ENCODE data around the gene UQCC2.

Gene UQCC2

DNA sequence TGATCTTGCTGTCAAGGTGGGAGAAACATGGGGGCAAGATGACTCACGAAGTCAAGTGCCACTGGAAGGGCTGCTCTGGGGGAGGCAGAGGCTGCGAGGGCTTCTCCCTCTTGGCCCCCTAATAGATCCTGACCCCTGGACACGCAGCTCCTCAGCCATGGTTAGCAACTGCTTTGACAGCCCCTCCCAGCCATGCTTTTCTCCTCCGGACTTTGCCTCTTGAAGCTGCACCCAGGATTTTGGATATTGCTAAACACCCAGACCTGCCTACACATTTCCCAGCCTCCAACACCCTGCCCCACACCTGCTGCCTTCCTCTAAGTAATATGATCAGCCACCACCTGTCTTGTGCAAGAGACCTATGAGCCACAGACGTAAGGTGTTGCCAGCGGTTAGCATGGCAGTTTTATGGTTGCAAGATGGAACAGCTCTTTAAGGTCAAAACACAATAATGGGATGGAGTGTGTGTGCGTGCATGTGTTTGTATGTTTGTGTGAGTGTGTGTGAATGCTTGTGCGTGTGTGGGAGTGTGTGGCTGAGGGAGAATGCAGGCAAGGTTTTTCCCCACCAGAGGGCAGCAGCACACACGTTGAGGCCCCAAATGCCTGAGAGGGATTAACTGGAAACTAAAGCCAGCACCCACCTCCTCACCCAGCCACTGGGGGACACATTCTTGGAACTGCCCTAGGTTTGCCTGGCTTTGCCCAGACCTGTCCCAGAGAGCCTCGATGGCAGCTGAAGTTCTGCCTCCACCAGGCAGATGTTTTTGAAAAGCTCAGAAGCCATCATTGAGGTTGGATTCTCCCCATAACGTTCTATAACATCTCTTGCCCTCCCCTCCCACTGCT lies 32.7 kb upstream of the UQCC2 start:
- DNase-seq (ENCODE audit: low spot score): peak; percentile 91

DNA sequence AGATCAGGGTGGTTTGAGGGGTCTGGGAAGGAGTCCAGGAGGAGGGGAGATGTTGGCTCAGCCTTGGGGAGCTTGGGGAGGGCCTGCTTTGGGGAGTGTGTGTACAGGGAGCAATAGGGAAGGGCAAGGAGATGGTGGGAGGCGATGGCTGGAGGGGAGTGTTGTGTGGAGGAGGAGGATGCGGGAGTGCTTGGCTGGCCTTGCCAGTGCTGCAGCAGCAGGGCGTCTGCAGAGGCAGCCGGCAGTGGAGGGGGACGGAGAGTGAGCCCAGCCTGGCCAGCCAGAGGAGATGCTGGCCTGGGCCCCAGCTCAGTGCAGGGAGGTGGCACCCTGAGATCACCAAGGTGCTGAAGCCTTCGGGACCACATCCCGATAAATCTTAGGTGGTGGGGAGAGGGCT lies 31.3 kb upstream of the UQCC2 start:
- no peak for DNase-seq (ENCODE audit: low spot score)

DNA sequence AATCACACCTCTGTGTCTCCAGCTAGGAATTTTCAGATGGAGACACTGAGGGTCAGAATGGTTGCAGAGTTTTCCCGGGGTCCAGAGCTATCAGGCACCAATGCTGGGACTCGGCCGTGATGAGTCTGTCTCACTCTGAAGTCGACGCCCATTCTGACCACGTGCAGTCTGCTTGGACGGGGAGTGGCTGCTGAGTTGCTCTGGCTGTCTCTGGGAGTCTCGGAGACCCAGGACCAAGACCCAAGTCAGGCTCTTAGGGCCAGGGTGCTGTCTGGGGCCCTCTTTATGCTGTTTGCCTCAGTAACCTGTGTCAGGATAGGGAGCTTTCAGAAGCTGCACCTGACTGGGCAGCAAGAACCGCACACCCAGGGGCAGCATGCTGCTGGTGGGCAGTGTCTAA lies 30.6 kb upstream of the UQCC2 start:
- DNase-seq (ENCODE audit: low spot score): peak; percentile 37

DNA sequence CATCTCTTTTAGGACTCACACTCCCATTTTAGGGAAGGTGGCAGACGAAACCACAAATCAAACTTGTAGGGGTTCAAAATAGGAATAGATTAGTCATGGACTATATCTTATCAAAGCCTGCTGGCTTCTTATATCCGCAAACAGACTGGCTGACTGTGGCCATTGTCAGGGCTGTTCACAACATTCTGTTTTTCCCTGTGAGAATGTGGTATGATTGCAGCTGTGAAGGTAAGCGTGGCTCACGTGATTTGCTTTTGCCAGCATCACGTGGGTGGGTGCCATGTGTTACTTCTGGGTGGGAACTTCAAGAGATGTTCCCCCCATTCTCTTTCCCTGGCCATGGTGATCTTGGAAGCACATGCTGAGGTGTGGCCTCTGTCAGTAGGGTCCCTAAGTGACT lies 29.3 kb upstream of the UQCC2 start:
- no peak for DNase-seq (ENCODE audit: low spot score)

DNA sequence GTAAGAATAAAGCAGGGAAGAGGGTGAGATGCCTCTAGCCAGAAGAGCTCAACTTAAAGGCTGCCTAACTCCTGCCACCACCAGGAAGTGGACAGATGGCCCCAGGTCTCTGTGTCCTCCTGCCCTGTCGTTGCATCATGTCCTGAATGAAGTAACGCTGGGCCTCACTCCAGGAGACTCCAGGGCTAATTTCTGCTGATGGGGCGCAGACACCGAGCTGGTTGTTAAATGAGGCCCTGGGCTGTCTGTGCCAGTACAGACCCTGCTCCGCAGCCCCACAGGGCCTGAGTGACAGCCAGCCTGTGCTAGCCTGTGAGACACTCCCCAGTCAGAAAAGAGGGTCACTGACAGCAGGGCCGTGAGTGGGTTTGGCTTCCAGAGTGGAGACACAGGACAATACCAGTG lies 28.7 kb upstream of the UQCC2 start:
- DNase-seq (ENCODE audit: low spot score): no peak

DNA sequence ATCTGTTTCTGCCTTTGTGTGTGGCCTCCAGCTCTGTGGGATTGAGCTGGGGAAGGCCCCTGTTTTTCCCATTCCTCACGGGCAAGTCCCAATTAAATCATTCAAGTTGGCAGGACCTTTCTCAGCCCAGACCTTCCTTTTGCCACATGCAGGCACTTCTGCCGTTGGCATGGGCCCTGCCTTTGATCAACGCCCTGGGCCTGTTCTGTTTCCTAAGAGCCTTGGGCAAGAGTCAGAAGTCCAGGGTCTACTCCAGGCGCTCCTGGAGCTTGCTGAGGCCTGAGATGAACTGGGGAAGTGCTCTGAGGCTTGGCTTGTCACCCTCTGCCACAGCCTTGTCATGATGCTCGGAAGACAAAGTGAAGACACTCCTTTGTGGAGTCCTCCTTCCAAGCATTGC lies 28.1 kb upstream of the UQCC2 start:
- no peak for DNase-seq (ENCODE audit: low spot score)

DNA sequence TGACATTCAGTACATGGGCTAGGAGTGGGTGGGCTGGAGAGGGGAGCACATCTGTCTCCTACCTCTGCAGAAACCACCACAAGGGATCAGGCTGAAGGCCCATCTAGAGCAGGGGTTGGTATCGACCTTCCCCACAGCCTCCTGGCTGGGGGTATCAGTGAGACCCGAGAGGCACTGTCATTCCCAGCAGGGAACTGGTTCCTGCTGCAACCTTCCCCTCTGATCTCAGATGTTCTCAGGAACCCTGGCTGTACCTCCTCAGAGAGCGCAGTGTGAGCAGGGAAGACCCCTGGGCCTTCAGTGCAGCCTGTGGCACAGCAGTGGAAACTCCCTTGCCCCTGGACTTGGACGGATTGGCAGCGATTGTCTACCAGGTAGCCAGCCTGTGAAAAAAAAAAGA lies 27.4 kb upstream of the UQCC2 start:
- DNase-seq (ENCODE audit: low spot score): no peak

DNA sequence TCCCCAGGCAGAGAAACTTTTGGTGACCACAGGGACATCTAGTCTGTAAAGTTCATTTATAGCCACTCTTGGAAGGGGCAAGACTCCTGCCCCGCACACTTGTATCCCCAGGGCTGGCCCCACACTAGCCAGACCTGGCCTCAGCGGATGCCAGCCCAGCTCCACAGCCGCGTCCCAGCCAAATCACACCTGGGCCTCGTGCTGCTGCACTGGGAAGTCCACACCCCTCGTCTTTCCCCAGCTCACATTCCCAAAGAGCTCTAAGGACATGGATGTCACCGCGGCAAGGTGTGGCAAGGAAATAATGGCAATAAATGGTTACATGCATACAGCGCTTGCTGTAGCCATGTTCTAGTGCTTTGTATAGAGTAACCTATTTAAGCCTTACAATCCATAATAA lies 26.7 kb upstream of the UQCC2 start:
- DNase-seq (ENCODE audit: low spot score): no peak

DNA sequence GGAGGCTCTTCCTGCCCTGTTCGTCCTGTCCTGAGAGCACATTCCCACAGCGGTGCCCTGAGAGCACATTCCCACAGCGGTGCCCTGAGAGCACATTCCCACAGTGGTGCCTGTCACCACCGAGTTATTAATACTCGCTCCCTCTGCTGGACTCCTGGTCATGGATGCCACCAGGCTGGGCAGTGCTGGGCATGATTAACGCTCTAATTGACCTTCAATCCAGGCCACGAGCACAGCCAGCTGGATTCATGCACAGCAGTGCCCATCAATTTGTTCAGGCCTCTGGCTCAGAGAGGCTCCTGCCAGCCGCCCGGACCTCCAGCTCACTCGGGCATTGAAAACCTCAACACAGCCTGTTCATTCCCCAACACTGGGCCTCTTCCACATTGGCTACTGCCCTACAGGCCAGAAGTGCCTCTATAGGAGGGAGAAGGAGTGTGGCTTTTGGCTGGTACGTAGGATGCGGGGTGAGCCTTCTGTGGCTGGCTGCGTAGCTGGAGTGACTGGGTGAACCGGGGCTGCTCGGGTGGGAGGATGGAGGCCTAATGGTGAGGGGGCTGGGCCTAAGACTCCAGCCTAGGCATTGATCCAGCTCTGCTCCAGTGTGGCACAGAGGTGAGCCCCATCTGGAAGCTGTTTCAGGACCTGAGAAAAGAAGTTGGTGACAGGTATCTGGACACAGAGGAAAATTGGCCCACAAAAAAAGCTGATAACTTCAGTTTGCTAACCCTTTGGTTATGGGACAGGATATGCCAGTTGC lies 25.9 kb upstream of the UQCC2 start:
- no peak for DNase-seq (ENCODE audit: low spot score)

DNA sequence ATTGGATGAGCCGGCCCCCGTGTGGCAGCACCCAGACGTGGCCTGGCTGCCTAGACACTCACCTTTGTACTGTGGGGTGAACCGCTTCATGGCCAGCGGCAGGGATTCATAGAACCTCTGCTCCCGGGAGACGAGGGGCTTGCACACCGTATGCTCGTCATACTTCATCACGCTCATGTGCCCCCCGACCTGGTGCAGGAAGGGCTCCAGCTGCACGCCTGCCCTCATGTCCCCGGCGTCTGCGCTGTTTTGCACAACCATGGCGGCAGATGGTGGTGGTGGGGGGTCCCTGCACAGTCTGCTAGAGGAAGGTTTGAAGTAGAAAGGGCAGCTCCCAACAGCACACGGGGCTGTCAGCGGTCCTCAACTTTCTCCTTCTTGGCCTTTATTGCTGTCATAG lies 23.7 kb upstream of the UQCC2 start:
- no peak for DNase-seq (ENCODE audit: low spot score)

DNA sequence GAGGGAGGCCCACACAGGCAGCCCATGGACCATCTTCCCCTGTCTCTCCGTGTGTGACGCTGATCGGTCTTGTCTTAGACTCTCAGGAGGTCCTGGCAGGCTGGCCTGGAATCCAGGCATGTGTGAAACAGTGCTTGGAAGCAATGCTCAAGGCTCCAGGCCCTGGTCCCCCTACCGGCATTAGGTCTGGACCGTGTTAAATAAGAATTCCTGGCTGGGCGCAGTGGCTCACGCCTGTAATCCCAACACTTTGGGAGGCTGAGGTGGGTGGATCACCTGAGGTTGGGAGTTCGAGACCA lies 22.2 kb upstream of the UQCC2 start:
- DNase-seq (ENCODE audit: low spot score): no peak

DNA sequence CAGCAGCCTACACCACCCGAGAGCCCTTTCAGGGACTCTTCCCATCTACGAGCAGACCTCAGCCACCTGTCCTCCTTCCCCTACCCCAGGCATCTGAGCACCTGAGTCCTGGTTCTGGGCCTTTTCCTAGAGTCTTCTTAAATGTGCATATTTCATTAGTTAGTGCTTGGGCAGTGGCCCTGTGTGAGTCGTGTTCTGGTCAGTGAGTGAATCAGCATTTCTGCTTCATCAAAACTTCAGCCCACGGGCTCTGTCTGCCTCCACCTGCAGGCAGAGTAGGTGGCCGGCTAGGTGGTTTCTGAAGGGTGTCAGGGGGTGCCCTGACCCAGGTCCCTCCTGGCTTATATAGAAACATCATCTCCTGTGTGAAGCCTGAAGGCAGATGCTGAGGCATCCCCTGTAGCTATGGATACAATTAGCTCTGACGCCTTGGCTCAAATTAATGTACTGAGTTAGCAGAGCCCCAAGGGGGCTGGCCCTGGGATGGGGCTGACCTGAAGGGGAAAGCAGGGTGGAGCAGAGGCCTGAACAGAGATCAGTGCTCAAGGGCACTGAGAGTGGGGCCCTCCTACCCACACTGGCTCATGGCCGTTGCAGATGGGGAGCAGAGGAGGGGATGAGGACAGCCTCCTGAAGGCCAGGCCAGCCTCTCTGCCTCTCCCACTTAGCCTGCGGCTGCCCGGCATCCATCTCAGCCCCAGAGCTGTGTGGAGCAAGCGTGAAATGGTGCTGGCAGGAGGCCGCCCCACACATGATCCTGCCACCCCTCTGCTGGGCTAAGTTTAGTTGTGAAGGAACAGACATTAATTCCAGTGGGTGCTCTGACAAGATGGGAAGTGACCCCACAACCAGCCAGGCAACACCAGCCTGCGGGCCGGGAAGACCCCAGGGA lies 21.6 kb upstream of the UQCC2 start:
- DNase-seq (ENCODE audit: low spot score): peak; percentile 30

DNA sequence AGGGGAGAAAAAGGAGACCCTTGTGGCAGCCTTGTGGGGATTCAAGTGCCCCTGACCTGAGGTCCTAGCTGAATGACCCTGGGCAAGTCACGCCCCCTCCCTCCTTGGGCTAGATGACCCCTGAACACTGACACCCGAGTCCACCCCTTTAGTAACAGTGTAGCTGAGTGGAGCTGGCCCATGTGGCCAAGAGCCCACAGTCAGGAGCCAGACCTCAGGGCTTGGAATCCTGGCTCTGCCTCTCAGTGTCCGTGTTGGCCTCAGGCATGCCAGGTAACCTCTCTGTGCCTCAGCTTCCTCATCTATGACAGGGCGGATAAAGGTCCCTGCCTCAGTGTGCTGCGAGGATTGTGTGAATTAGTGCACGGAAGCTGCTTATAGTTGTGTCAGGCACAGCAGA lies 20.9 kb upstream of the UQCC2 start:
- DNase-seq (ENCODE audit: low spot score): no peak

DNA sequence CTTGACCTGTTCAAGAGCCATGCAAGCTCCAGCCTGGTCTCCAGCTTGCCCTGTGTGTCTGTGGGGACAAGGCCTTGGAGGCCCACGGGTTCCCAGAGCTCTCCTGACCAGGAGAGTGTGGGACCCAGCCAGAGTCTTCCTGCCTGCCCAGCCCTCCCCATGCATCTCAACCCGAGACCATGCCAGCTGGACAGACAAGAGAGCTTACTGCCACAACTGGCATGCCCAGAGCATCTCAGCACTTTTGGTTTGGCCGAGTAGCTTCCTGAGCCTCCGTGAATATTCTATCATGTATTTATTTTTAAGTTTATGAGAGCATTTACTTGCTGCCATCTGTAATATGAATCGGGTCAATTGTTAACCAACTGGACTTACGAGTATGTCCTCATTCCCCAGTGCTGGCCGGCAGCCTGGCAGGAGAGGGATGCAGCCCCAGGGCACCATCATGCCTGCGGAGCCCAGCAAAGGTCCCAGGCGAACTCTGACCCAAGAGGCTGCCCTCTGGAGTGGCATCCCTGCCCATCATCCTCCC lies 20.3 kb upstream of the UQCC2 start:
- DNase-seq (ENCODE audit: low spot score): no peak

DNA sequence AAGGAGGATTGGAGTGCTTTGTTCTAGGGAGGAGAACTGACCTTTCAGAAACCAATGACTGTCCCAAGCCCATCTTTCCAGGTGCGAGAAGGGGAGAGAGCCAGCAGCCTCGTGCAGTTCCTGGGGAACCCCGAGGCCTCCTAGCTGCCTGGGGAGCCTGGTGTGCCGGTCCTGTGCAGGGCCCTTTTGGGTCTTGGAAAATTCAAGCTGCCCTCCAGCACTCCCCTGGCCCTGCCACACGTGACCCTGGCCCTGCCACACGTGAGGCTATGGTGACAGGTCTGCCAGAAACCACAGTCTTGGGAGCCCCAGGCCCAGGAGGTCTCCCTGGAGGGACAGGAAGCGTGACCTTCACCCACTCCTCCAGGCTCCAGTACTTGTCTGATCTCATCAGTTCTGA lies 19.5 kb upstream of the UQCC2 start:
- DNase-seq (ENCODE audit: low spot score): no peak

DNA sequence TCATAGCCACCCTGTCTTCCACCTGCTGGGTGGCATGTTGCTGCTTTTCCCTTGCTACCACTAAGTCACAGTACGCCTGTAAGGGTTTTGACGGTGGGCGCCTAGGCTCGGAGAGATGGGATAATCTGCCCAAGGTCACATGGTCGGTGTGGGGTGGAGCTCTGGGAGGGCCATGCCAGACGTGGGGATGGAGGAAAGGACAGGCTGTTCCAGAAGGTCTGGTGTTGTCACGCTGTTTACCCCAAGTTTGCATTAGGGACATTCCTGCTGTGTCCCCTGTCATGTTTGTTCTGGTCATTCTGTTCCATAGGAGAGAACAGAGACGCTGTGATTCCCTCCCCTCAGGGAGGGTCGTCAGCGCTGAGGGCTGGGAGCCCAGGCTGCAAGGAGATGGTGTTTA lies 19.1 kb upstream of the UQCC2 start:
- no peak for DNase-seq (ENCODE audit: low spot score)

DNA sequence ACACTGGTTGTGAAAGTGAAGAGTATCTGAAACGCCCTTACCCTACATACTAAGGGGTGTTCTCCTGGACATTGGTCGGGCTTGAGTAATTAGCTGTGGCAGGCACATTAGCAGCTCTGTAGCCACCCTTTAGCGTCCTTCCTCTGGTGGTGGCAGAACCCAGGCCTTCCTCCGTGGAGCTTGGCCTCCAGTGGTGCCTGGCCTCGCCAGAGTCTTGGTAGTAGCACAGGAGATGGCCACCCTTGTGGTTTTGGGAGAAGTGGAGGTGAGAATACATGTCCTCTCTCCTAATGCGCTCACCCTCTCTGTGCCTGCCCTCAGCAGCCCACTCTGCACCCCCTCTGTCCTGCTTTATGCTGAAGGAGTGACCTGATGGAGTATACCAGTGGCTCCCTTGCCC lies 17.6 kb upstream of the UQCC2 start:
- DNase-seq (ENCODE audit: low spot score): no peak

DNA sequence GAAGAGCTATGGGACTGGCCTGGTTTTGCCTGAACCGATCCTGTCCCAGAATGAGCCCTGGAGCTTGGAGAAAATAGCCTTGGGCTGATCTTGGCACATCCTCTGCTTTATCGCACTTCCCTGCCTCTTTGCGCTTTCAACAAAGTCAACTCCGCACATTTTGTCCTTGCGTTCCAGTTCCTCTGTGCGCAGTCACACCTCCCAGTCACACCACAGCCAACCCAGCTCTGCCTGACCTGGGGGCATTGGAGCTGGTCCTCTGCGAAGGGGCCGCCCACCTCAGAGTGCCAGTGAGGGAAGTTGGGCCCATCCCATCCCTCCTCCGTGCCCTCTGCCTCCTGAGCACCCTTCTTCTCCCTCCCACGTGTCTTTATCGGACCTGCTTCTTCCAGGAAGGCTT lies 16.9 kb upstream of the UQCC2 start:
- no peak for DNase-seq (ENCODE audit: low spot score)

DNA sequence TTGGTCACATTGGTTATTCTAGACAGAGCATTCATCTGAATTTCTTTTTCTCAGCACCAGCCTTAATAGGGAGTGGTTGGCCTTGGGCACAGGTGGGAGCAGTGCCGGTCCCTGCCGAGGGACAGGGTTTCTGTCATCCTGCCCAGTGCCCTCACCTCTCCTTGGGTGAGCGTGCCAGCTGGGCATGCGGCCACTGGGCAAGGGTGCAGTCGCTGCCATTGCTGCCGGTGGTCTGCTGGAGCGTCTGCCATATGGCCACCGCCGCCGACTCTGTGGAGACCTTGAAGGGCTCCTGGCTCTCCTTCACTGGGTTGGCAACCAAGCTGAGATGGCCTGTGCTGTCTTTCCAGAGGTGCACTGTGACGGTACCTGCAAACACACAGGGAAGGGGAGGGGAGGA lies 16.4 kb upstream of the UQCC2 start:
- no peak for DNase-seq (ENCODE audit: low spot score)

DNA sequence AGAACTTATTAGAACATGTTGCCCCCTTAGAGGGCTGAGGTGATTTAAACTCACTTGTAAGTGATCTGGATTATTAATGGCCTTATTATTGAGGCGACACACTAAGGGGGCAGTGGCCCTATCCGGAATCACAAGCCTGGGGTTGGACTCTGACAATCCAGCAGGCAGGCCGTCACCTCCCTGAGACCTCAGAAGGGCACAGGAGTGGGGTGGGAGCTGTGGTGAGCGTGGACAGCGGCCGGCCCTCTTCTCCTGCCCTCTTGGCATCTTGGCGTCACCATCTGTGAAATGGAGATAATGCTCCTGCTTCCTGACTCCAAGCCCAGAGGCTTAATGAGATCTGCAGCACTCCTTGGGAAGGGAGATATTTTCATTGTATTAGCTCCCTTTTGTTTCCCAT lies 15.6 kb upstream of the UQCC2 start:
- no peak for DNase-seq (ENCODE audit: low spot score)

DNA sequence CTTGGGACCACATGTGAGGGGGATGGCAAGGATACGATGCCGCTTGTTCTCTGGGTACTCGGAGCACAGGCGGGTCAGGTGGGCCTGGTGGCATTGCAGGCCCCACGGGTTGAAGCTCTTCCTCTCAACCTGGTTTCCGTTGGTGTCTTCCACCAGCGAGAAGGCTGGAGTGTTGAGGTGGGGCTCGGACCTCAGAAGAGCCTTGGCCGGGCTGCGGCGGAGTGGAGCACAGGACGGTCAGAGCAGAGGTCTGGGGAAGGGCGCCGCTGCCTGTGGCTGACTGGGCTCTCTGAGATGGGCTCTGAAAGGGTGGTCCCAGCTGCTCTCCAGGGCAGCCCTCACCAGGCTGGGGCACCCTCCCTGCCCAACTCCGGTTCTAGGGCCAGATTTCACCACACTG lies 15.2 kb upstream of the UQCC2 start:
- DNase-seq (ENCODE audit: low spot score): no peak

DNA sequence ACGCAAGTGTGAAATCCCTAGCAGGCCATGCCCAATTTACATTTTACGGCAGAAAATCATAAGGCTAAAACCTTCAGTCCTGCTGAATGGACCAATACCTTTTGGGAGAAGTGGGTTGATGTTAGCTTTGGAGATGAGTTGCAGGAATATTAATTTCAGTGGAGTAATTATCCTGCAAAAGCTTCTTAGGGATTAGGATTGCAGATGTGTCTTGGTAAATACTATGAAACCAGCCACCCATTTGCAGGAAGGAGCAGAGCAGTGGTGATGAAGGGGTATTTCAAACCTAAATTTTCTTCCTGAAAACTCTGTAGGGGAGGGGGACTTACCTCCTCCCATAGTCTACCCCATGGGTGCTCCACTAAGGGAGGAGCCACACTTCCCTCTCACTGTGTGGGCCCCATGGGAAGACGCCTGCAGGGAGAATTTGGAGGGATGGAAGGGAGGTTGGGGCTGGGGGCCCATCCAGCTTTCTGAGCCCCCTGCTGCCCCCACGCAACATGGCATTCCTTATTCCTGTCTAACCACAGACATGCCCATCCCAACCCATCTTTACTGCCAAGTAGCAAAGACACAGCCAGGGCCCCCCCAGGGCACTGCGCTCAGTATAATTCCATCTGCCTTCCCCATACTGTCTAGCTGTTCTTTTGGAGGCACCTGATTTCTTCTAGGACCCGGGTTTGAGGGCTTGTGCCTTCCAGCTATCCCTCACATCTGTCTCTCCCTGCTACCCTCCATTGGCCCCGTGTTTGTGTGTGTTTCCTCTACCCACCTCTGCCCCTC lies 14.6 kb upstream of the UQCC2 start:
- no peak for DNase-seq (ENCODE audit: low spot score)

Data from GM03348 (cell line).